H9 (cell line): Measurements from ENCODE around the gene MYO1C. TPM values are rescaled to one million over a fixed set of nuclear protein-coding genes. Genes with fewer than 3 reads are reported as not detected.

ENCODE experiments used
- DNase-seq: peaks from one replicate; pipeline ENCODE4 v3.0.0-alpha.2; 2017
- H2AFZ ChIP-seq: one replicate; pipeline ENCODE4 v1.6.1; 2013; ENCODE audit warnings: mild to moderate bottlenecking, low read length, control low read depth, moderate library complexity
- H2AK5ac ChIP-seq: 2 replicates; pipeline ENCODE4 v1.6.1; 2013; ENCODE audit warnings: low read length, control low read depth, mixed read lengths; ENCODE audit not compliant: insufficient read length
- H2BK120ac ChIP-seq: one replicate; pipeline ENCODE4 v1.6.1; 2013; ENCODE audit warnings: low read depth, mild to moderate bottlenecking, low read length, control low read depth, inconsistent platforms; ENCODE audit not compliant: poor library complexity, severe bottlenecking
- H2BK12ac ChIP-seq: 2 replicates; pipeline ENCODE4 v1.6.1; 2013; ENCODE audit warnings: low read length, control low read depth, mixed read lengths, low read depth; ENCODE audit not compliant: insufficient read length
- H2BK15ac ChIP-seq: 2 replicates; pipeline ENCODE4 v1.6.1; 2013; ENCODE audit warnings: low read depth, low read length, control low read depth
- H2BK20ac ChIP-seq: one replicate; pipeline ENCODE4 v1.6.1; 2013; ENCODE audit warnings: low read depth, mild to moderate bottlenecking, low read length, control low read depth, inconsistent platforms; ENCODE audit not compliant: poor library complexity, severe bottlenecking
- H2BK5ac ChIP-seq: 2 replicates; pipeline ENCODE4 v1.6.1; 2013; ENCODE audit warnings: low read length, control low read depth, mixed read lengths; ENCODE audit not compliant: insufficient read length
- H3K14ac ChIP-seq: 2 replicates; pipeline ENCODE4 v1.6.1; 2013; ENCODE audit warnings: low read length, control low read depth; ENCODE audit not compliant: insufficient read depth
- H3K18ac ChIP-seq: 2 replicates; pipeline ENCODE4 v1.6.1; 2013; ENCODE audit warnings: low read depth, mild to moderate bottlenecking, mixed read lengths, low read length, control low read depth; ENCODE audit not compliant: insufficient read length
- H3K23ac ChIP-seq: 2 replicates; pipeline ENCODE4 v1.6.1; 2013; ENCODE audit warnings: low read length, control low read depth, mixed read lengths, low read depth; ENCODE audit not compliant: insufficient read length
- H3K23me2 ChIP-seq: 2 replicates; pipeline ENCODE4 v1.6.1; 2013; ENCODE audit warnings: low read depth, mild to moderate bottlenecking, mixed read lengths, low read length, control low read depth; ENCODE audit not compliant: insufficient read length, poor library complexity, severe bottlenecking
- H3K27ac ChIP-seq: 2 replicates; pipeline ENCODE4 v1.5.1; 2013; ENCODE audit warnings: low read length, control low read depth, mixed read lengths, low read depth; ENCODE audit not compliant: insufficient read length
- H3K27me3 ChIP-seq: 2 replicates; pipeline ENCODE4 v1.6.1; 2013; ENCODE audit warnings: low read length, control low read depth, inconsistent platforms; ENCODE audit not compliant: insufficient read depth
- H3K4ac ChIP-seq: 2 replicates; pipeline ENCODE4 v1.6.1; 2013; ENCODE audit warnings: low read depth, mild to moderate bottlenecking, control low read depth, inconsistent platforms, low read length, moderate library complexity
- H3K4me1 ChIP-seq: 2 replicates; pipeline ENCODE4 v1.6.1; 2013; ENCODE audit warnings: low read length, control low read depth, inconsistent platforms; ENCODE audit not compliant: insufficient read depth
- H3K4me2 ChIP-seq: 2 replicates; pipeline ENCODE4 v1.6.1; 2013; ENCODE audit warnings: low read length, control low read depth, mixed read lengths; ENCODE audit not compliant: insufficient read length, insufficient read depth
- H3K56ac ChIP-seq: 2 replicates; pipeline ENCODE4 v1.6.1; 2013; ENCODE audit warnings: low read depth, mild to moderate bottlenecking, mixed read lengths, low read length, control low read depth; ENCODE audit not compliant: insufficient read length
- H3K79me1 ChIP-seq: 2 replicates; pipeline ENCODE4 v1.6.1; 2013; ENCODE audit warnings: low read depth, mild to moderate bottlenecking, moderate library complexity, low read length, control low read depth, inconsistent platforms; ENCODE audit not compliant: insufficient read depth, poor library complexity, severe bottlenecking
- H3K79me2 ChIP-seq: 2 replicates; pipeline ENCODE4 v1.6.1; 2013; ENCODE audit warnings: low read length, control low read depth, inconsistent platforms; ENCODE audit not compliant: insufficient read depth
- H3K9ac ChIP-seq: 2 replicates; pipeline ENCODE4 v1.6.1; 2013; ENCODE audit warnings: low read length, control low read depth, mixed read lengths; ENCODE audit not compliant: insufficient read length; ENCODE audit errors: extremely low read depth
- H3K9me3 ChIP-seq: one replicate; pipeline ENCODE4 v1.6.1; 2013; ENCODE audit warnings: low read depth, low read length, inconsistent platforms; ENCODE audit not compliant: control insufficient read depth
- H3T11ph ChIP-seq: one replicate; pipeline ENCODE4 v1.6.1; 2013; ENCODE audit warnings: mild to moderate bottlenecking, low read length, control low read depth, inconsistent platforms
- H4K20me1 ChIP-seq: one replicate; pipeline ENCODE4 v1.6.1; 2013; ENCODE audit not compliant: control insufficient read depth, insufficient read length, insufficient read depth
- H4K5ac ChIP-seq: 2 replicates; pipeline ENCODE4 v1.6.1; 2013; ENCODE audit warnings: low read depth, mild to moderate bottlenecking, mixed read lengths, low read length, control low read depth; ENCODE audit not compliant: insufficient read length
- H4K8ac ChIP-seq: replicated peaks from 2 replicates; pipeline ENCODE4 v1.6.1; 2013; ENCODE audit warnings: low read length, control low read depth, mixed read lengths, low read depth; ENCODE audit not compliant: insufficient read length
- H4K91ac ChIP-seq: 2 replicates; pipeline ENCODE4 v1.6.1; 2013; ENCODE audit warnings: low read depth, mild to moderate bottlenecking, moderate library complexity, mixed read lengths, low read length, control low read depth; ENCODE audit not compliant: insufficient read length
- H3K27ac Mint-ChIP-seq, 3 experiments: 2 replicates in 2 of 3; 3 replicates in 1 of 3; pipeline ENCODE4 v1.8.0; 2020 to 2021; ENCODE audit warnings: mixed read lengths in 3 of 3, mild to moderate bottlenecking in 1 of 3, moderate library complexity in 1 of 3
- H3K27me3 Mint-ChIP-seq: 2 replicates; pipeline ENCODE4 v1.8.0; 2021; ENCODE audit warnings: low read depth, mild to moderate bottlenecking, moderate library complexity, mixed read lengths
- H3K36me3 Mint-ChIP-seq, 3 experiments: 2 replicates in 2 of 3; 3 replicates in 1 of 3; pipeline ENCODE4 v1.8.0; 2020 to 2021; ENCODE audit warnings: low read depth in 3 of 3, mixed read lengths in 3 of 3; ENCODE audit not compliant: insufficient read depth in 1 of 3
- H3K4me1 Mint-ChIP-seq, 2 experiments: 2 replicates each; pipeline ENCODE4 v1.8.0; 2020; ENCODE audit warnings: mixed read lengths in 2 of 2
- H3K4me3 Mint-ChIP-seq, 2 experiments: 2 replicates in 1 of 2; 3 replicates in 1 of 2; pipeline ENCODE4 v1.8.0; 2020 to 2021; ENCODE audit warnings: mild to moderate bottlenecking in 2 of 2, mixed read lengths in 2 of 2, moderate library complexity in 1 of 2
- H3K9me3 Mint-ChIP-seq, 2 experiments: 2 replicates in 1 of 2; 3 replicates in 1 of 2; pipeline ENCODE4 v1.8.0; 2020; ENCODE audit warnings: mild to moderate bottlenecking in 2 of 2, mixed read lengths in 2 of 2, moderate library complexity in 1 of 2
- CTCF ChIP-seq: fragments of 200-600 bp; sonication (generic); conservative IDR thresholded peaks from 3 replicates; pipeline ENCODE4 v1.8.0; 2021; ENCODE audit warnings: antibody characterized with exemption, mild to moderate bottlenecking
- WGBS: extraction: QIAGEN DNeasy Blood & Tissue Kit; methylation state at CpG from one replicate; pipeline ENCODE4 v1.1.7; 2013; ENCODE audit warnings: missing lambda C conversion rate, low lambda C conversion rate, mixed read lengths; ENCODE audit not compliant: insufficient read length; ENCODE audit errors: extremely low coverage; 5-methylcytosine and 5-hydroxymethylcytosine counted together
- total RNA-seq: library from RNA; stranded (reverse); gene quantifications from 2 replicates; pipeline ENCODE4 v1.2.1, GENCODE V29; 2021

MYO1C gene
- total RNA-seq, 1 experiment from 2014 or later = 86.5 TPM

GRCh38 chr17:1422885-1423284 lies 69.6 kb downstream of the MYO1C start:
- no peak overlapping the region for H3K18ac ChIP-seq
- no peaks in the 10 kb centered on the region for H3K9me3 ChIP-seq
- H2BK20ac ChIP-seq = no peak overlapping the region
- no CpG with 5 or more reads among the region's 7 CpGs for WGBS
- no peak overlapping the region for H2BK5ac ChIP-seq
- no peak overlapping the region for H4K5ac ChIP-seq
- no peak overlapping the region for H3K56ac ChIP-seq
- no peak overlapping the region for H2AFZ ChIP-seq
- TF ChIP-seq CTCF = no peak
- H3K14ac ChIP-seq = no peak overlapping the region
- no peak overlapping the region for H3K27ac Mint-ChIP-seq
- no peak overlapping the region for H3T11ph ChIP-seq
- no peak for DNase-seq
- H2BK15ac ChIP-seq = no peak overlapping the region
- no peak overlapping the region for H3K9ac ChIP-seq
- no peaks in the 10 kb centered on the region for H3K79me1 ChIP-seq
- no peak overlapping the region for H3K4me3 Mint-ChIP-seq
- no peak overlapping the region for H3K27ac ChIP-seq
- H4K91ac ChIP-seq = no peak overlapping the region
- H3K27me3 Mint-ChIP-seq = no peaks in the 10 kb centered on the region
- H4K8ac ChIP-seq = no peak overlapping the region
- no peak overlapping the region for H3K4me2 ChIP-seq
- peaks cover 3% of the 10 kb centered on the region; the same call in 1 of the 2 replicates for H3K79me2 ChIP-seq
- H3K23ac ChIP-seq = no peak overlapping the region
- no peaks in the 10 kb centered on the region for H3K4me1 ChIP-seq
- H3K9me3 Mint-ChIP-seq = no peaks in the 10 kb centered on the region
- no peak overlapping the region for H2BK120ac ChIP-seq
- no peaks in the 10 kb centered on the region for H3K23me2 ChIP-seq
- no peaks in the 10 kb centered on the region for H3K27me3 ChIP-seq
- H4K20me1 ChIP-seq = no peaks in the 10 kb centered on the region
- H3K36me3 Mint-ChIP-seq = peaks cover 27 to 60% (median 44%) of the 10 kb centered on the region in 3 experiments; a peak in 6 of 7 replicates
- H2AK5ac ChIP-seq = no peak overlapping the region
- no peak overlapping the region for H3K4ac ChIP-seq
- no peak overlapping the region for H2BK12ac ChIP-seq
- H3K4me1 Mint-ChIP-seq = no peaks in the 10 kb centered on the region
